SK-MEL-5 (cell line): ENCODE measurements around the gene ADCY2. TPM values are rescaled to one million over a fixed set of nuclear protein-coding genes. Genes with fewer than 3 reads are reported as not detected.

ENCODE experiments used
- DNase-seq: peaks from one replicate; pipeline ENCODE4 v3.0.0-alpha.2; 2016; ENCODE audit warnings: low read depth, low spot score
- in situ Hi-C: cut with HindIII; loops from 2 replicates; pipeline ENCODE4 v1.10.0; 2016; ENCODE audit warnings: low sequenced_read_pairs, high pct_unique_total_duplicates, low pct_unique_long_range_greater_than_20kb
- total RNA-seq: library from RNA; depleted of rRNA; stranded (reverse); fragments of >200 nt; shearing (Covaris generic); gene quantifications from 2 replicates; pipeline ENCODE4 v1.2.3, GENCODE V29; 2014

The ADCY2 gene
- total RNA-seq, 1 experiment from 2014 or later, result 31.4 TPM

DNA sequence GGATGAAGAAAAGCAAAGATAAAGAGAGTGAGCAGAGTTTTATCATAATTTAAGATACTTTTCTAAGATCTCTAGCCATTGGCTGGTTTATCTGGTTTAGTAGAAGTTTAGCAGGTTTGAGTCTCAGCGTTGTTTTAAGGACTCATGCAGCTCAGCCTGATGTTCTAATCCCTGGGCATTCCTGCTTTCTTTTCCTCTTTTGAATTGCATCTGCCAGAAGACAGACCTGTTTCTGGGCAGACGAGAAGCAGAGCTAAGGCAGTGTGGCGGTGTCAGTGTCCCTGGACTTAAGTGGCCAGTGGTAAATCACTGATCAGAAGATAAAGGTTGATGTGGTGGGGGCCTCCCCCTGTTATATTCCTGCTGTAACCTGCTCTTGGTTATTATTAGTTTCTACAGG, 138.6 kb downstream of the ADCY2 start:
- in situ Hi-C loops, result no loop called here
- no peak for DNase-seq

DNA sequence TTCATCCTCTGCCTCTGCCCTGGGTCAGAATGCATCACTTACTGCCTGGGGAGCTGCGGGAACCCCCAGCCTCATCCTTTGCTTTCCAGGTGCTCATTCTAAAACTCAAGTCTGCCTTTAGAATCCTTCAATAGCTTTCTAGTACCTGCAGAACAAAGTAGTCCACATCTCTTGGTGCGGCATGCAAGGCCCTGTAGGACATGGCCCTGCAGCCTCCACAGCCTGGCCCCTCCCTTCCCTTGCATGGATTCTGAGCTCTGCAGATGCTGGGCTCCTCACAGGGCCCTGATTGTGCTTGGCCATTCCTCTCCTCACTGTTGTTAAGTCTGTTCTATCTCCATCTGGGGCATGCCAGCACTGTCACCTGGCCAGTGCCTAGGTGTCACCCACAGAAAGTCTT, 141.6 kb downstream of the ADCY2 start:
- in situ Hi-C loops, result no loop called here
- DNase-seq, result no peak

DNA sequence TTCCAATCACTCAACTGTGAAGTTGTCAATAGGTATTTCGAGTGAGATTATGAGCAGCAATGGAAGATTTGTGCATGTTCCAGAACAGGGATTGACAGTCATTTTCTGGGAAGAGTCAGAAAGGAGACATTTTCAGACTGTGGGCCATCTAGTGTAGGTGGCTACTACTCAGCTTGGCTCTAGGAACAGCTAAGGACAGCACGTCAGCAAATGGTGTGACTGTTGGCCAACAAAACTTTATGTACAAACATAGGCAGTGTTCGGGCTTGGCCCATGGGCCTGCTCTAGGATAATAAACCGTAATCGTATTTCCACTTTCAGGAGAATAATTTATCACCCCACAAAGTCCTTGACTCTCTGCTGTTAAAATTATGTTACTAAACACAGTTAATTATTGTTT, 143.6 kb downstream of the ADCY2 start:
- in situ Hi-C loops, result no loop called here
- DNase-seq, result no peak

DNA sequence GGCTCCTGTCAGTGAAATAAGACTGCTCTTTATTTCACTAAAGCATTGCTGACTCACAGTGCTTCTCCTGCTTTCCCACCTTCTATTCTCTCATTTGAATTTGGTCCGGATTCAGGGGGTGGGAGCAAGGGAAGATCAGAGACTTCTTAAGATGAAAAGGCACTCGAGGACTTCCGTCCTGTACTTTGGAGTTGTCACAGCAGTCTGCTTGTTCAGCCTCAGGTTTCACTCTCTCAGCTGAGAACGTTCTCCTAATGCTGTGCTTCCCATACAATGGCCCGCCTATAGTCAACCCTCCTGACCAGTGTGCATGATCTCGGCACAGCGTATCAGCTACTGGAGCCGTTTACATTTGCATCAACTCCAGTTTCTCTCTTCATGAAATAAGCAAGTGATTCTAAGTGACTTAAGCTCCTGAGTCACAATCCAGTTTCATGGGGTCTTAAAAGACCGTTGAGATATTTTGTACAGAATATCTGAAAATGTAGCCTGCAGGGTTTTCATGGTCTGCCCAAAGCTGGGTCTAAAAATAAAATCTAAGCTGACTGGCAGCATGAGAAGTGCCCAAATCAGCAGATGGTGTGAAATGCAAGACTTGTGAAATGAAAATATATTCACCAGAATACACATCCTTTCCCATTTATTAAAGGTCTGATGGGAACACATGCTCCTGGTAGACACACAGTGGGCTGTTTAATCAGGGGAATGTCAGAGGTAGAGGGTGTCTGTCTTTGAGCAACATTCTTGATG, 145.0 kb downstream of the ADCY2 start:
- in situ Hi-C loops, result no loop called here

GRCh38 chr5:7541898-7542297, 146.0 kb downstream of the ADCY2 start:
- DNase-seq, result no peak
- in situ Hi-C loops, result no loop called here

More for the DNA sequence above, 145.0 kb downstream of the ADCY2 start:
- DNase-seq, result peak; percentile 91

GRCh38 chr5:7546555-7546954, 150.6 kb downstream of the ADCY2 start:
- in situ Hi-C loops, result no loop called here
- DNase-seq, result no peak

GRCh38 chr5:7548596-7548995, 152.7 kb downstream of the ADCY2 start:
- in situ Hi-C loops, result no loop called here
- DNase-seq, result no peak

- in situ Hi-C loops, result no loop called here
- no peak for DNase-seq
Observed at GRCh38 chr5:7565559-7565958, 169.6 kb downstream of the ADCY2 start.

- DNase-seq, result peak; percentile 74
- in situ Hi-C loops, result no loop called here
Observed at GRCh38 chr5:7576023-7576715, 180.2 kb downstream of the ADCY2 start.

GRCh38 chr5:7577381-7577780, 181.4 kb downstream of the ADCY2 start:
- DNase-seq, result no peak
- in situ Hi-C loops, result no loop called here

GRCh38 chr5:7578071-7578470, 182.1 kb downstream of the ADCY2 start:
- peak; percentile 59 for DNase-seq
- in situ Hi-C loops, result no loop called here

- in situ Hi-C loops, result no loop called here
- DNase-seq, result no peak
Observed at GRCh38 chr5:7584749-7585148, 188.8 kb downstream of the ADCY2 start.

- DNase-seq, result no peak
- in situ Hi-C loops, result no loop called here
Observed at GRCh38 chr5:7585807-7586206, 189.9 kb downstream of the ADCY2 start.

- in situ Hi-C loops, result no loop called here
- DNase-seq, result no peak
Observed at GRCh38 chr5:7586480-7586879, 190.5 kb downstream of the ADCY2 start.

GRCh38 chr5:7589800-7590199, 193.9 kb downstream of the ADCY2 start:
- no peak for DNase-seq
- in situ Hi-C loops, result no loop called here

DNA sequence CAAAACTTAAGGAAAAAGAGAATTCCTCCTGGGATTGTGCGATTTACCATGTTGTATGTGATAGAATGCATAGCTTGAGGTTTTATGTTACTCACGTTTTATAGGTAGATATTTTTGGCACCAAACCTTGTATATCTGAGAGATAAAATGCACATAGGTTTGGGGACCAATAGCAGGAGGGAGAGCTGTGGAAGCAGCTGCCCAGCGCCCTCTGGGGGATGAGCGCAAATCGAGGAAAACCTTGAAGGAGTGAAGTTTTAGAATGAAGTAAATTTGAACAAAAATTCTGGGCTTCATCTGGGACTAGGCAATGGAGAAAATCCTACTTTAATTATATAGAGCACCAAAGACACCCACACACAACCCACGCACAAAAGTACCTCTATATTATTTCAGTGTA, 197.0 kb downstream of the ADCY2 start:
- peak; percentile 71 for DNase-seq
- in situ Hi-C loops, result no loop called here

DNA sequence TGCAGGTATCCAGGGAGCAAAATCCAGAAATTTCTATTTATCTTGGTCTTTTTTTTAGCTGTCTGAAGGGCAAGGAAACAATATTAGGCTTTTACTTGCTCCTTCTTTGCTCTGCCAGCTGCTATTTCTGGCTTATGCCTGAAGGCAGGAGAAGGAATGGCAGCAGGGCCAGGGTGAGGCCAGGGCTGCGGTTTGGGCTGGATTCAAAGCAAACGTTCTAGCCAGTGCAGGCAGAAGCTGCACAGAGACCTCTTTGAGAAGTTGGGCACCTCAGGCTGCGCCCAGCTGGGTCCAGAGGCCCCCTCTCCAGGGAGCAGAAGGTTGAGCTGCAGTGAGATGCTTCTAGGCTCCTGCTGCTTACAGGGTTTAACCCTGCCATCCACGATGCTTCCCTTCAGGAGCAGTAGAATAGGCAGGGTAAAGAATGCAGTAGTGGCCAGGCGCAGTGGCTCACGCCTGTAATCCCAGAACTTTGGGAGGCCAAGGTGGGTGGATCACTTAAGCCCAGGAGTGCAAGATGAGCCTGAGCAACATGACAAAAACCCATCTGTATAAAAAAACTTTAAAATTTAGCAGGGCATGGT, 201.2 kb downstream of the ADCY2 start:
- DNase-seq, result peak; percentile 97
- in situ Hi-C loops, result no loop called here

DNA sequence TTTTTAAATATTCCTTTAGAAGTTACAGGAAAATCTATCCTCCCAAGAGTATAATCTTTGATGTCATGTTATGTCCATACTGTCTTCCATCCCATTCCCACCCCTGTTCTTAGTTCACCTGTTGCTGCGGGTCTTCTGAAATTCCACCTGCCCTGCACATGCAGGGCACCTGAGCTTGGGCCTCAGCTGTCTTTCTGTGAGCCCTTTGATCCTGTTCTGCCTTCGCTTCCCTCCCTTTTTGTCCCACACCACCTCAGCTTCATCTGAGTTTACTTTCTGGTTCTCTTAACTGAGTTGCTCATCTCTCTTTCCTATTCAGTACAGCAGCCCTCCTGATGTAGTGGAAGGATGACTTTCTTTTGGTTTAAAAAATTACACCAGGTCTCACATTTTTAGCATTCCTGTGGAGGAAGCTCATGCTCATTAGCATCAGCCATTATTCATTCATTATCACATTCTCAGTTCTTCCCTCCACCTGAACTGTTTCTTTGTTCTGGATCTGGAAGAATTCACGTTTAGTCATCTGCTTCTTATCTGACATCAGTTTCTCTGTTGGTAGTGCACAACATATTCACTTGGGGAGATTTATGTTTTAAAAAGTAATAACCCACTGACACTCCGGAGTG, 211.0 kb downstream of the ADCY2 start:
- DNase-seq, result no peak
- in situ Hi-C loops, result no loop called here
